Activated CD8-positive, alpha-beta T cell treated with anti-CD3 and anti-CD28 coated beads for 36 hours (primary cell): Measurements from ENCODE around the gene SCGB3A2. TPM values are rescaled to one million over a fixed set of nuclear protein-coding genes. Genes with fewer than 3 reads are reported as not detected.

ENCODE experiments used
- ATAC-seq: fragments of 200-7000 bp; cut with Tn5 transposase; one replicate; pipeline ENCODE4 v1.10.0; 2021; ENCODE audit warnings: mild to moderate bottlenecking, moderate library complexity
- CTCF ChIA-PET: fragments of 350-600 bp; sonication (Branson Sonifier 250); formaldehyde crosslinking; loops from one replicate; lab custom pipeline; 2021; ENCODE audit warnings: antibody characterized with exemption; lab: Charles Lee
- POLR2A ChIA-PET: fragments of 350-600 bp; sonication (Branson Sonifier 250); formaldehyde crosslinking; loops from one replicate; lab custom pipeline; 2021; ENCODE audit warnings: antibody characterized with exemption; lab: Charles Lee
- DNase-seq: peaks from one replicate; pipeline ENCODE4 v3.0.0-alpha.2; 2020
- H3K27ac Mint-ChIP-seq: one replicate; pipeline ENCODE4 v1.8.0; 2021; ENCODE audit warnings: mild to moderate bottlenecking, mixed read lengths
- H3K27me3 Mint-ChIP-seq: one replicate; pipeline ENCODE4 v1.8.0; 2021; ENCODE audit warnings: mixed read lengths
- H3K36me3 Mint-ChIP-seq: one replicate; pipeline ENCODE4 v1.8.0; 2021; ENCODE audit warnings: low read depth, mixed read lengths
- H3K4me1 Mint-ChIP-seq: one replicate; pipeline ENCODE4 v1.8.0; 2021; ENCODE audit warnings: low read depth, mixed read lengths
- H3K4me3 Mint-ChIP-seq: one replicate; pipeline ENCODE4 v1.8.0; 2021; ENCODE audit warnings: mild to moderate bottlenecking, moderate library complexity, mixed read lengths
- H3K9me3 Mint-ChIP-seq: one replicate; pipeline ENCODE4 v1.8.0; 2021; ENCODE audit warnings: mixed read lengths
- intact Hi-C: fragments of 100-400 bp; cut with micrococcal nuclease; formaldehyde crosslinking; loops from one replicate; pipeline ENCODE4 v1.10.0; 2022
- total RNA-seq, 2 experiments: library from RNA; stranded (reverse); gene quantifications; one replicate each; pipeline ENCODE4 v1.2.3, GENCODE V29; 2021
- TF ChIP-seq, protein P1 (sequence below): fragments of 200-600 bp; IDR thresholded peaks from one replicate; pipeline ENCODE4 v1.8.0; 2022; ENCODE audit warnings: antibody characterized with exemption, mild to moderate bottlenecking

The SCGB3A2 gene
- total RNA-seq, 2 experiments from 2014 or later: not detected

DNA sequence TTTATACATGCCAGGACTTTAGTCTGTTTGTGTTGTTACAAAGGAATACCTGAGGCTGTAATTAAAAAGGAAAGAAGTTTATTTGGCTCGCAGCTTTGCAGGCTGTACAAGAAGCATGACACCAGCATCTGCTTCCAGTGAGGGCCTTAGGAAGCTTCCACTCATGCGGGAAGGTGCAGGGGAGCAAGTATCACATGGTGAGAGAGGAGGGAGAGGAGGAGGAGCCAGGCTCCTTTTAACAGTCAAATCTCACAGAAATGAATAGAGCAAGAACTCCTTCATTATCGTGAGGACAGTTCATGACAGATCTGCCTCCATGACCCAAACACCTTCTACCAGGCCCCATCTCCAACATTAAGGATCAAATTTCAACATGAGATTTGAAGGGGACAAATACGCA, 46.5 kb downstream of the SCGB3A2 start:
- no peak for DNase-seq
- no peaks in the 10 kb centered on the region for H3K9me3 Mint-ChIP-seq
- no peak for ATAC-seq
- no peaks in the 10 kb centered on the region for H3K36me3 Mint-ChIP-seq
- ChIA-PET POLR2A (no interaction called here), CTCF (no interaction called here)
- H3K4me1 Mint-ChIP-seq: no peaks in the 10 kb centered on the region
- no peak overlapping the region for H3K27ac Mint-ChIP-seq
- TF ChIP-seq, protein P1, sequence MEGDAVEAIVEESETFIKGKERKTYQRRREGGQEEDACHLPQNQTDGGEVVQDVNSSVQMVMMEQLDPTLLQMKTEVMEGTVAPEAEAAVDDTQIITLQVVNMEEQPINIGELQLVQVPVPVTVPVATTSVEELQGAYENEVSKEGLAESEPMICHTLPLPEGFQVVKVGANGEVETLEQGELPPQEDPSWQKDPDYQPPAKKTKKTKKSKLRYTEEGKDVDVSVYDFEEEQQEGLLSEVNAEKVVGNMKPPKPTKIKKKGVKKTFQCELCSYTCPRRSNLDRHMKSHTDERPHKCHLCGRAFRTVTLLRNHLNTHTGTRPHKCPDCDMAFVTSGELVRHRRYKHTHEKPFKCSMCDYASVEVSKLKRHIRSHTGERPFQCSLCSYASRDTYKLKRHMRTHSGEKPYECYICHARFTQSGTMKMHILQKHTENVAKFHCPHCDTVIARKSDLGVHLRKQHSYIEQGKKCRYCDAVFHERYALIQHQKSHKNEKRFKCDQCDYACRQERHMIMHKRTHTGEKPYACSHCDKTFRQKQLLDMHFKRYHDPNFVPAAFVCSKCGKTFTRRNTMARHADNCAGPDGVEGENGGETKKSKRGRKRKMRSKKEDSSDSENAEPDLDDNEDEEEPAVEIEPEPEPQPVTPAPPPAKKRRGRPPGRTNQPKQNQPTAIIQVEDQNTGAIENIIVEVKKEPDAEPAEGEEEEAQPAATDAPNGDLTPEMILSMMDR: no peak
- no peak overlapping the region for H3K4me3 Mint-ChIP-seq
- H3K27me3 Mint-ChIP-seq: peaks cover 4% of the 10 kb centered on the region
- intact Hi-C loops: no loop called here

DNA sequence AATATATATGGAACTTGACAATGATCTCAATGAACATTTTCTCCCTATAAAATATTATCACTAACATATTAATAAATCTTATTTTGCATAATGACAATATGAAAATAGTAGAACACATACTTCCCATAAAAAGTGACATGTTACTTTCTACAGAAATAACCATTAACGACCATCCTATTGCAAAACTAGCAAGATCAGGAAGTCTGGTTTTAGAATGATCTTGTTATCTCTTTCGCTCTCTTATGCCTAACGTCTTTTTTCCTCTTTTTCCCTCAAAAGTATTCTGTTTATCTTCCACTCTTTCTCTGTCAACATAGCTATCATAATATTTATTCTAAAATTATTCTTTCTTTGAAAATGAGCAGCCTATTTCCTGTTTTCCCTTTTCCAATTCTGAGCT, 49.4 kb downstream of the SCGB3A2 start:
- ChIA-PET POLR2A (no interaction called here), CTCF (no interaction called here)
- H3K4me3 Mint-ChIP-seq: no peak overlapping the region
- intact Hi-C loops: no loop called here
- H3K36me3 Mint-ChIP-seq: no peaks in the 10 kb centered on the region
- DNase-seq (no peak), ATAC-seq (no peak)
- TF ChIP-seq, protein P1: no peak
- H3K9me3 Mint-ChIP-seq: no peaks in the 10 kb centered on the region
- peaks cover 2% of the 10 kb centered on the region for H3K27me3 Mint-ChIP-seq
- H3K4me1 Mint-ChIP-seq: no peaks in the 10 kb centered on the region
- no peak overlapping the region for H3K27ac Mint-ChIP-seq

DNA sequence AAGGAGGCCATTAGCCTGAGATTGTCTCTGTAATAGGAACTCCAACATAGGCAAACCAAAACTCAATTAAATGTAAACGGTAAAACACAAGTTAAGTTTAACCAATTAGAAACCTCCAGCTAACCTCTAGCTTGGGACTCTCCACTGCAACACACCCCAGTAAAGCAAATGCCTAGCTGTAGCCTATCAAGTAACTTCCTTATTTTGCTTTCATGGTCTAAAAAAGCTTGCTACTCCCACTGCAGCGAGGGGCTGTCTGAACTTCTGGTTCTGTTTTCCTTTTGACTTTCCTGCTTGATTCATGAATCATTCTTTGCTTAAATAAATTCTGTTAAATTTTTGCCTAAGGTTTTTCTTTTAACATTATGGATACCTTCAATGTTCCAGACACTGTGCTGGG, 52.3 kb downstream of the SCGB3A2 start:
- ChIA-PET CTCF (interaction anchor here (1.5 kb wide), 1 partner anchor 73 kb away, joined by 5 read pairs; no protein-coding TSS in a partner anchor), POLR2A (no interaction called here)
- Mint-ChIP-seq H3K4me1 (no peaks in the 10 kb centered on the region), H3K9me3 (no peaks in the 10 kb centered on the region), H3K27me3 (peaks cover 4% of the 10 kb centered on the region), H3K4me3 (no peak overlapping the region), H3K27ac (no peak overlapping the region), H3K36me3 (no peaks in the 10 kb centered on the region)
- TF ChIP-seq, protein P1: no peak
- DNase-seq (no peak), ATAC-seq (no peak)
- intact Hi-C loops: no loop called here

Other genes starting within 250 kb of the SCGB3A2 start
- 1 to 10 TPM; 2.6 to 3.2 TPM for gene JAKMIP2, start 96.0 kb upstream of the SCGB3A2 start, total RNA-seq
- not detected for gene SPINK1, start 47.0 kb upstream of the SCGB3A2 start, total RNA-seq
- not detected for gene C5orf46, start 27.8 kb downstream of the SCGB3A2 start, total RNA-seq
- gene SPINK5, start 185.3 kb downstream of the SCGB3A2 start, total RNA-seq: not detected